ENCODE data around the gene MYO15A.

DNA sequence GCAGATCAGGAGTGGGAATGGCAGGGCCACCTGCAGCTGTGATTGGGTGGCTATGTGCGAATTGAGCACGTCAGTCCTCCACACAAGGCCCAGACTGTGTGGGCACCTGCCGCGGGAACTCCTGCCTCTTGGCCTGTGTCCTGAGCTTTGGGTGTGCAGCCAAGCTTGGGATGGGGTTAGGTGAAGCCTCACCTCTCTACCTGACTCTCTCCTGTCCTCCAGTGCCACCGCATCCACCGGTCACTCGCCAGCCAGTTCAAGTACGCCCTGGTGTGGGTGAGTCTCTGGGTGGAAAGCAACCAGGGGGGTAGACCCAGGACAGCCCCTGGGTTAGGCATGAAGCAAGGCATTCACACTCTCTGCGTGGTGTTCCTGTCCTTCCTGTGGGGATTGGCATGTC, 2.3 kb upstream of the MYO15A start:
- TF ChIP-seq, protein P1, sequence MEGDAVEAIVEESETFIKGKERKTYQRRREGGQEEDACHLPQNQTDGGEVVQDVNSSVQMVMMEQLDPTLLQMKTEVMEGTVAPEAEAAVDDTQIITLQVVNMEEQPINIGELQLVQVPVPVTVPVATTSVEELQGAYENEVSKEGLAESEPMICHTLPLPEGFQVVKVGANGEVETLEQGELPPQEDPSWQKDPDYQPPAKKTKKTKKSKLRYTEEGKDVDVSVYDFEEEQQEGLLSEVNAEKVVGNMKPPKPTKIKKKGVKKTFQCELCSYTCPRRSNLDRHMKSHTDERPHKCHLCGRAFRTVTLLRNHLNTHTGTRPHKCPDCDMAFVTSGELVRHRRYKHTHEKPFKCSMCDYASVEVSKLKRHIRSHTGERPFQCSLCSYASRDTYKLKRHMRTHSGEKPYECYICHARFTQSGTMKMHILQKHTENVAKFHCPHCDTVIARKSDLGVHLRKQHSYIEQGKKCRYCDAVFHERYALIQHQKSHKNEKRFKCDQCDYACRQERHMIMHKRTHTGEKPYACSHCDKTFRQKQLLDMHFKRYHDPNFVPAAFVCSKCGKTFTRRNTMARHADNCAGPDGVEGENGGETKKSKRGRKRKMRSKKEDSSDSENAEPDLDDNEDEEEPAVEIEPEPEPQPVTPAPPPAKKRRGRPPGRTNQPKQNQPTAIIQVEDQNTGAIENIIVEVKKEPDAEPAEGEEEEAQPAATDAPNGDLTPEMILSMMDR (IDR thresholded peaks at IDR 0.05), result no peak
- TF ChIP-seq POLR2A (IDR thresholded peaks at IDR 0.05) (no peak), POLR2AphosphoS5 (IDR thresholded peaks at IDR 0.05; ENCODE audit: insufficient read depth in 1 of 2, low read depth in 1 of 2) (no peak)
